NCI-H2081 (cell line): ENCODE results near the gene EPHB1.

ENCODE experiments used
- DNase-seq, 2 experiments: peaks; one replicate each; lab custom pipeline; 2025; lab: John Stamatoyannopoulos, UW

Gene EPHB1

DNA sequence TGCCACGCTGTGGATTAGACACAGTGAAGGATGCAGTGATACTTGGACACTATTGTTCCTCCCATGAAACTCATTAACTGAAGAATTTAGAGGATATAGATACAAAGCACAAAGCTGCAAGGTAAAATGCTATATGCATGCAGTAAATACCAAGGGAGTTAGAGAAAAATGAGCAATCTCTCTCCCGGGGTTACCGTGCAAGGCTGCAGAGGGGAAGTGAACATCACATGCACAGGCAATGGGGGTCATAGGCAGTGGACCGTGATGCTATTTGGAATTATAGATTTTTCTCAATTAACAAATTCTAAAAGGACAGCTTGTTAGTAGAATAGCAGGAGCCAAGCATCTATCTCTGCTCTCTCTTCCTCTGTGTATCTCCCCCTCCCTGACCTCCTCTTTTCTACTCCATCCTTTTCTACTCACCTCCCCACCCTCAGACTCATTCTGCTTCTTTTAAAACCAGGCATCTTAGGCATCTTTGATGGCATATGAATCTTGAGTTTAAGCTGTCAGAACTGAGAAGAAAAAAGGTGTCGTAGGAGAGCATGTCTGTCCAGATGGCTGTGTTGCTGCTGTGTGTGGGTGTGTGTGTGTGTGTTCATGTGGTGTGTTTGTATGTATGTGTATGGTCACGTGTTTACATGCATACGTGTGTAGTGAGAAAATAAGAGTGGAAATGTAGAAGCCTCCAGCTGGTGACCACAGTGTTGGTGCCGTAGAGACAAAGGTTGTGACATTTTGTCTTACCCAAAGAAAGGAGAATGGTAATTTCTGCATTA, 339.0 kb downstream of the EPHB1 start:
- no peak for DNase-seq

DNA sequence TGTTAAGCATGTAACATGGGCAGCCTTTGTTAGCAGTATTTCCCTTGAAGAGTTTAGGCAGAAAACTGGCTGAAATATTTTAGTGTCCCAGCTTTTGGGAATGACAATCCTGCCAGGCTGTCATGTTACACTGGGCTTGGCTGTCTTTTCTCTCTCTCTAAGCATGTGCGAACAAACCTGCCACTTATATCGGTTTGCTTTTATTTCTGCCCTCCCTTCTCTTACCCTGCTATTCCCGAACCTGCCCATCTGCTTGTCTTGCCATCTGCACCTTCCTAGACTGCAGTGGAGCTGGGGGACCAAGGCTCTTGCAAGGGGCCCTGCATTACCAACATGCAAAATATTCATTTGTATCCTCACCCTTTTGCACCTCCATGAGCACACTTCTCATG, 339.6 kb downstream of the EPHB1 start:
- no peak for DNase-seq

DNA sequence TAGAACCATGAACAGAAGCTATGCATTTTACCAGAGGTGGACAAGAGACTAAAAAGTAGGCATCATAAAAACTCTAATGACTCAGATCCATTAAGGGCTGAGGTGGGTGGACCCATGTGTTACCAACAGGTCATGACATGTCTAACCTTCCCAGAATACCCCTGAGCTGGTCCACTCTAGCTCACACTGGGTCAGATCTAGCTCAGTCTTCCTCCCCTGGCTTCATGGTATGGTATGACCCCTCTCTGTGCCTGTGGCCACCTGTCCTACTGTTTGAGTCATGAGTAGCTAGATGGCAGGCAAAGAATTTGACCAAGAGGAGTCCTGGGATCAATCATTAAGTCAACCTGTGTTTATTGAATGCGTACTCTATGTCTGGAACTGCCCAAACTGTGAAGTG, 340.4 kb downstream of the EPHB1 start:
- DNase-seq = no peak

DNA sequence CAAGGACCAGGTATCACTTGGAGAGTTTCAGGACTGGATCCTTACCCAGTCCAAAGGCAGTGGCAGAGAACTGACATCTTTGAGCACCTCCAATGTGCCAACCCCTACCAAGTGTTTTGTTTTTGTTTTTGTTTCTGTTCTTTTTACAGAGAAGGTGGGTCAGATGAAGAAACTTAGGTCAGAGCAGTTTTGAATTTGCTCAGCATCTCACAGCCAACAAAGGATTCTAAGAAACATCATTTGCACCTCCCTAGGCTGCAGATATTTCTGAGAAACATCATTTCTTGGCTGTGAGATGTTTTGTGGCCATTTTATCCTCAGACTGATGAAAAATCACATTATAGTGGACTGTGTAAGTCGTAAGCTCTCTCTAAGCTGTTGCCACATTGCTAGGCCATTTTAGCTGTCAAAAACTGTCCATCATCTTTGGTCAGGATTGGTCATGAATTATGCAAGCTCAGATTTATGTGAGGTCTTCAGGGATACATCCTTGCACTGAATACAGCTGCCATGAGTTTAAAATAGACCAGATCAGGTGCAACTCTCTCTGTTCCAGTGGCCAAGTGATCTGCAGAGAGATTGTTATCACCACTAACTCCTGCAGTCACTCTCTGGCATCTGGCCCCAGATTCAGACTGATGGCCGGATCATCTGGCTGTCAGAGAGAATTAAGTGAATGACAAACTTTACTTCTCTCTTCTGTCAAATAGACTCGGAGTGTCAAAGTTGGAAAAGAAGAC, 341.5 kb downstream of the EPHB1 start:
- DNase-seq = no peak

DNA sequence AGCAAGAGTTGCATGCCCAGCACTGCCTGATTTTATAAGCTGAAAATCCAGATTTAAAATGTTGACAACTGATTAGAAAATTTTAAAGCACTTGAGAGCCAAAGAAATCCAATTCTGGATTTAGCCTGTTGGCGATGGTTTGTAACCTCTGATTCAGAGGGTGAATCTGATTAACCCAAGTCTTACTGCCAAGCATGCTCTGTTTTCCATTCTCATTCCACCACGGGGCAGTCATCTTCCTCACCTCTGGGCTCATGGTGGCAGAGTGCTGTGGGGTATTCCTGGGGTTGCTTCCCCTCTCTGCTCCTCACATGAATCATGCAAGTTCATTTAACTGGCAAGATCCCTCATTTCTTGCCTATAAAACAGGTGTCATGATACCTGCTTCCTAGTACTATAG, 342.2 kb downstream of the EPHB1 start:
- no peak for DNase-seq

DNA sequence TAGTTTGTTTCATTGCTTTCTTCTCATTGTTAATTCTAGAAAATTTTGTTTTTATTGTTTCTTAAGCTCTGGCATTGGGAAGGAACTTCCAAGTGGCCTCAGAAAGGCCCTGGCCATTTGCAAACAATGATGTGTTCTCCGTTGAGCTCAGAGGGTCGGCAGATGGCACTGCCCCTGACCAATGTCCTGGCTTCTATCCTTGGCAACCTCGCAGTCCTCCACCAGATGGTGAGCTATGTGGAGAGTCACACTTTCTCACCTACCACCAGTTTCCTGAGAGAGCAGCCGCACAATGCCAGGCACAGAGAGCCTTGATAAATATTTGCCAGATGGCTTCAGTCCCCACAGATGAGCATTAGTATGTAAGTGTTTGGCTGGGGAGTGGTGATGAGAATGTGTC, 343.7 kb downstream of the EPHB1 start:
- DNase-seq = no peak

DNA sequence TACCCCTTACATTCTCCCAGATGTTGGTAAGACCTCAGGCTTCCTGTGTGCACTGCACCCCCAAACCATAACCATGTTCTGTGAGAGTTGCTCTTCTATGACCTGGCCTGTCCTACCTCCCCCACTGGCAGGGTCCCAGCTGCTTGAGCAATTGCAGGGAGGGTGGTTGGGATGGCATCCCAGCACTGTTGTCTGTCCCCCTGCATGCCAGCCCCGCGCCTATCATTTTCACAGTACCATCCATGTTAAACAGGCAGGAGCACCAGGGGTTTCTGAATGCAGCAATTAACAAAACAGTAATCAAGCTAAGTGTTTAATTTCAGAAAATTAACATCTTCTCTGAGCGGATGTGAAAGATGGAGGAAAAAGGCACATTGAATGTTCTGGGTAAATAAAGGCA, 345.5 kb downstream of the EPHB1 start:
- no peak for DNase-seq

DNA sequence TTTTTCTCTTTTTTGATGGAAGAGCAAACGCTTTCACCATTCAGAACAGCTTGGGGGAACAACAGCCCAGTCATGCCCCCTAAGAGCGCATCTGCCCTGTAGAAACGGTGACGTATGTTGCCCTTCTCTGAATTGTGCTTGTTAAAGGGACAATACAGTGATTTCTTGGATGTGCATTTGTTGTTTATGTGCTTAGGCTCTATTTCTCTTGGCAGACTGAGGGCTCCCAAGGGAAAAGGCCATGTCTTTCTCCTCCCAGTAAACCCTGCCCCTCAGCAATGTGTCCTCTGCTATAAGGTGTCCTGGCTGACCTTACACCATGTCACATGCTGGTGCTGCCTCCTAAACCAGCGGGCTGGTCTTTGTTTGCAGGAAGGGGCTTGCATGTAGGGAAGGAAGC, 346.1 kb downstream of the EPHB1 start:
- DNase-seq = no peak

DNA sequence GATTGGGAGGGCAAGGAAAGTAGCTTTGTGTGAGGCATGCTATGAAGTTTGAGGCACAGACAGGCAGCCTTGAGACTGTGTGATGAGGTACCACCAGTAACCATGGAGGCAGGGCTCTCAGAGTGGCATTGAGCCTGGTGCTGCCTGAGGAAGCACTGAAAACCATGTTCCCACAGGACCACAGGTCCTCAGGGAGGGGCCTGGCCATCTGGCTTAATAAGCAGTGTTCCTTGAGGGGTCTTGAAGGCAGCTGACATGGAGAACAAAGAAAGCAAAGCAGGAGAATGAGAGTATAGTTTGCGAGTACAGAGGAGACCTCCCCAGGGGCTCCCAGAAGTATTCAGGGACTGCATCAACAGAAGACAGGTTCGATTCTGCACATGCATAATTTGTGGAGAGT, 346.6 kb downstream of the EPHB1 start:
- no peak for DNase-seq

DNA sequence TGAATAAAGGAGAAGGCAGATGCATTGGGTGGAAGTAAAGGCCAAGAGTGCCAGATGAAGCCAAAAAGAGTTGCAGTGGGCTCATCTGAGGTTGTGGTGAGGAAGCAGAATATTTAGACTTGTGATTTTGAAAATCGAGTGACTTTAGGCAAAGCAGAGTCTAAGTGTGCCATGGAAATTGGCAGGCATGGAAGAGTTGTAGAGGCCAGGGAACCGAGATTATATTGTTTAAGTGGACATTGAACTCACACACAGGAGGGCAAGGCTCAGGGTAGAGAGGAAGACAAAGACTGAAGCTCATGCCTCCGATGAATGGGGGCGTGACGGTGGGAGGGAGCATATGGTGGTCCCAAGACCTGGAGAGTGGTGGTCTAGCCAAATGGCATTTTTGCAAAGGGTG, 347.5 kb downstream of the EPHB1 start:
- no peak for DNase-seq

DNA sequence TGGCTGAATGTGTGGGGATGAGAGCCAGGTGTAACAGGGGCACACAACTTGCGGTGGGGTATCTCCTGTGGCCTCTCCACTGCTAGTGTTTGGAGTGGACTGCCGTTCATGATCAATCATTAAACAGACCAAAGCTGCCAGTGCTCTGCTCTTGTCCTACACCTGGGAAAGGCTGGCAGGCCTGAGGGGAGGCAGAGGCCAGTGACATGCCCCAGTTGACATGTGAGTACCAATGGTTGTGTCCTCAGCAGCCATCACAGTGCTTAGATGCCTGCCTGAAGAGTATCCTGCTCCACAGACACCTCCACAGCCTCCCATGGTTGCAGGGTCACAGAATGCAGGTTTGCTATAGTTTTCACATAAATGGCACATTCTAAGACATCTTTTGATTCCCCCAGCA, 348.4 kb downstream of the EPHB1 start:
- DNase-seq = no peak

DNA sequence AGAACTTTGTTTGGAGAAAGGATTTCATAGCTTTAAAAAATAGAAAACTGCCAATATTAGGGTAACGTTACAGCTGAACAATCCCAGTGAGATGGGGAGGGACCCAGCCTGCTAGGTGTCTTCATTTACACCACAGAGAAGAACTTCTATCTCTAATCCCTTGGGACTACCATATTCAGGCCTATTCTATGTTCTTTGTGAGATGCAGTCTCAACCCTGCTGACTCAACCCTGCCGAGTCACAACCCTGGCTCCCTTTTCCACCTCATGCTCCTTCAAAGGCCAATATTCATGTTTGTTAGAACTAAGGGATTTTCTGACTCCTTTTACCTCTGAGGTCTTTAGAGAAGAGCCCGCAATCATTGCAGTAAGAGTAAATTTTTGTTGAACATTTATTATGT, 350.5 kb downstream of the EPHB1 start:
- DNase-seq = no peak

DNA sequence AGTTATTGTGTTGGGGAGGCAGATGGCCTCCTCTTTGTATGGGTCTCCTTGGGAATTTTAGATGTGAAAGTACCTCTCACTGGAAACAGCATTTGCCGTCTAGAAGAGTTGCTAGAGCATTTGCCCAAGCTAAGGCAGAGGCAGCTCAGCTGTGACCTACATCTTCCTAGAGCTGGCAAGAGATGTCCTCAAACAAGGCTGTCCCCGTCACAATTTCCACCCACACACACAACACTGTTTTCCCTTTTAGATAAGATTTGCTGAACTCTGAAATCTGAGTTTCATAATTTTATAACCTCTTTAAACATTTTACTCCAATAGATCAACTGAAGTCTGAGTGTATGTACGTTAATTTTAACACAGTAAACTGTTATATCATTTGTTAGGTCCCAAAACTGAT, 352.6 kb downstream of the EPHB1 start:
- DNase-seq = no peak

DNA sequence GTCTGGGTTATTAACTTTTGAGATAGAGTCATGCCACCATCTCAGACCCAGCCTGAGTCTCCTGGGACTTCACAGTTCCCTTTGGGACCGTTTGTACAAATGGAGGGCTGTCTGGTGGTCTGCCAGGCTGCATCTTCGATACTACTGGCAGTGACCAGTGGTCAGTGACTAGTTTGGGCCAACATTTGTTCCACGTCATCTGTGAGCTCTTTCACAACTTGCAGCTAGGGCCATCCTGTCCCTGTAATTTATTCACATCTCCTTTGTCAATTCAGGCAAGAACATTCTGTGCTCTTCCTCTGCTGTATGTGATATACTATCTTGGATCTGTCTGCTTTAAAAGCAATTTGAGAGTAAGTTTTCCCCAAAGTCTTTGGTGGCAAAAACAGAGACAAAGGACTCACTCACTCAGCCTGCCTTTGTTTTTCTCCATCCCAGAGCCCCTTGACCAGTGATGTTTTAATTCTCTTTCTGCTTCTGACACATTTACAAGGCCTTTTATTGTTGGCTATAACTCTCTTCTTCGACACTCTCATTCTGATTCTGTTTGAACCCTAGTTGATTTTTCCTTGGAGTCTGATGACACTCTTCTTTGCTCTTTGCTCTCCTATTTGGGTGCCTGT, 353.4 kb downstream of the EPHB1 start:
- no peak for DNase-seq

DNA sequence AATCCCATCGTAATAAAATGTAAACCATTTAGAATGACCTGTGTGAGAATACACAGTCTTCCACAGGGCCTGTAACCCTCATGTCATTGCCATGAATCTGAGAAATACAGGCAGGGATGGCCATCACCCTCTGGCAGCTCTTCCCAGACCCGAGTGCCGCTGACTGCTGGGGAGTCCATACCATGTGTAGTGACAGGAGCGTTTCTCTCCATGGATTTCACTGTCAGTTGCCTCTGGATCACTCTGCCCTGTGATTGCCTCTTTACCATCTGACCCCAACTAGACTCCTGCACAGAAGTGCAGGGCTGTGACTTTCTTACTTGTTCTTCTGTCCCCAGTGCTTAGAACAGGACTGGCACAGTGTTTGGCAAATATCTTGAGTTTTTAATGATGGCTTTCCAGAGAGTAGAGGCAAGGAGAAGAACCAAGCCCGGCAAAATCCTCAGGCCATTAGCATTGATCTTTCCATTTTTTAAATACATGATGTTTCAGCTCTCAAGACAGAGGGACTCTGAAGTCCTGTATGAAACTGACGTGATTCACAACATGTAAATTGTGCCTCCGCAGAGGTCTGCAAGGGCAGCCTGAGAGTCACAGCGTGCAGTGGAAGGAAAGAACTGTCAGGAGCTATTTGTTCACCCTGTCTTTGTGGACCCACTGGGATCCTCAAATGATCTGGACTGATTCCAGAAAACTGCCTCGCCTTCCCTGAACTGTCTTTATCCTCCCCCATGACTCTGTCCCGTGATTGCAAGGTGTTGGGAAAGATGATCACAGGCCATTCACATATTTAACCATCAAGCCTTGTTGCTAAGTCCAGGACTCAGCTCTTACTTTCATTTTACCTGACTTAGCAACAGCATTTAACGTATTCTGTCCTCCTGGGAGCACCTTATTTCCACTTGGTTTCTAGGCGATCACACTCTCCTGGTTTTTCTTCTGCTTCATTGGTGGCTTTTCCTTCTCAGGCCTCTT, 354.9 kb downstream of the EPHB1 start:
- DNase-seq = no peak

DNA sequence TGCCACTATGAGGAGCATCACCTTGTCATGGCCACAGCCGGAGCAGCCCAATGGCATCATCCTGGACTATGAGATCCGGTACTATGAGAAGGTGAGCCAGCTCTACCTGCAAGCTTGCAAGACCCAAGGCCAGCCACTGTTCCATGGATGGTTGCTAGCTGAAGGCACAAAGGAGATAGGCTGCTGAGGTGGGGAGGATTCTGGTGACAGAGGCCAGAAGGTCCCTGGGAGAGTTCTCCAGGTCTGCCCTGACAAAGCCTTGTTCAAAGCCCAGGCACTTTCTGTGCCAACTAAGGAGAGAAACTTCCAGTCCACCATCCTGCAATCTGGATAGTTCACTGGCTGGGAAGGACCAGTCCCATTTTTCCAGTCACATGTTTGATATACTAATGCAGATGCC, 359.1 kb downstream of the EPHB1 start:
- no peak for DNase-seq

DNA sequence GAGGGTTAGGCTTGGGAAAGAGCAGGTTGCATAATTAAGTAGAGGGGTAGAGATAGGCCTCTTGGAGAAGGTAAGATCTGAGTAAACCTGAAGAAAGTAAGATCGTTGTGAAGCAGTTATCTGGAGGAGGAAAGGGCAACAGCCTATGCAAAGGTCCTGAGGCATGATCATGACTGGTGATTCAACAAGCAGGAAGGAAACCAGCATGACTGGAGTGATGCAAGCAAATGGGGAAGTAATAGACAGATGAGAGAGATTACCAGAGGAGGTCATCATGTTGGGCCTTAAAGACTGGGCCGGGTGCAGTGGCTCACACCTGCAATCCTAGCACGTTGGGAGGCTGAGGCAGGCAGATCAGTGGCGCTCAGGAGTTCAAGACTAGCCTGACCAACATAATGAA, 360.2 kb downstream of the EPHB1 start:
- no peak for DNase-seq

DNA sequence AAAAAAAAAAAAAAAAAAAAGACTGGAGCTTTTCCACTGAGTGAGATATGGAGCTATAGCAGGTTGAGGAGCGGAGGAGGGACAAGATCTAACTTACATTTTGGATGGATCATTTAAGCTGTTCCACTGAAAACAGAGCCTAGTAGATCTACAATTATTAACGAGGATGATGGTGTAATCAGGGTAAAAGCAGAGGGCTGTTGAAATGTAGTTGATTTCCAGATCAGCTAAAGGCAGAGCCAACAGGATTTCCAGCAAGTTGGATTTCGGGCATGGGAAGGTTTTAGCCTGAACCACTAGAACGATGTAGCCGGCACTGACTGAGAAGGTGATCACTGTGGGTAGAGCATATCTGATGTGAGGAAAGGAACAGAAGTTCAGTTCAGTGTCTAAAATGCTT, 360.7 kb downstream of the EPHB1 start:
- no peak for DNase-seq

DNA sequence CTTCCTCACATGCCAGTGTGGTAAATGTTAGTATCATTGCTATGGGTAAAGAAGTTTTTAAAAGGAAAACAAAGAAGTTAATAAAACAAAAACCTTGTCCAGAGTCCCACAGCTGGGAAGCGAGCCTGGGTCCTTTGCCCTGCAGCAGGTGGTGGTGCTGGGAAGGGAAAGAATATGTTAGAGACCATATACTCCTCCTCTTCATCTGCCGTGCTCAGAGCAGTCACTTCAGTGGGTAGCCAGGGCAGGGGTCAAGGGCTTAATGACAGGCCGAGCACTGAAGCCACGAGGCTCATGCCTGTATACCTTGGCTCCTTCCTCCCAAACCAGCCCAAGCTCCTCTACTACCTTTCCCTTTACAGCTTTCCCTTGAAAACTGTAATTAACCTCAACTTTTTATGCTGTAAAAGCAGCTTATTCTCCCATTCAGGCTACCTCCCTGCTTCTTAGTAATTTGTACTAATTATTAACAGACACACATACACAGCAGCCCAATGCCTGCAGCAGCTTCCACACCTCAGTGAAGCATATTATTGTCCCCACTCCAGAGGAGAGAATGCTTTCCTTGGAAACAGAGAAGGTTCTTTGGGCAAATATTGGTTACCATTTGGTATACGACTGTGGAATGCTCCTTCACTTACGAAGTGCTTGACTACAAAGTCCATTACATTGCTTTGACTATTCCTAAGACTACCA, 362.1 kb downstream of the EPHB1 start:
- no peak for DNase-seq

DNA sequence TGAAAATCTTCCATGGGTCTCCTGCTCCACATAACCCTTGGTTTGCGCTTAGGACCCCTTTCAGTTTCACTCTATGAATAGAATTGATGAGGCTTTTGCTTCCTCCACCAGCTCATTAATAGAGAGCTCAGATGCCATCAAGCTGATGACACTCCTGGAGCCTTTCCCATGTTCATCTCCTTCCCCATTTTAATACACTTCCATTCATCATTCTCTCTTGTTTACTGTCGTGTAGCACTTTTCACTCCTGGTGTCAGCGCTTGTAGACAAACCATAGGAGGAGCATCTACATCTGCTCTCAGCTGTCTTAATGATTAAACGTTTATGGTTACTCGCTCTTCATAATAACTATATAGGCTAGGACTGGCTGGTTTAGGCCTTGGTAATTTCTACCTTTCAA, 363.5 kb downstream of the EPHB1 start:
- DNase-seq = peak in 1 of 2 experiments; percentile 7

DNA sequence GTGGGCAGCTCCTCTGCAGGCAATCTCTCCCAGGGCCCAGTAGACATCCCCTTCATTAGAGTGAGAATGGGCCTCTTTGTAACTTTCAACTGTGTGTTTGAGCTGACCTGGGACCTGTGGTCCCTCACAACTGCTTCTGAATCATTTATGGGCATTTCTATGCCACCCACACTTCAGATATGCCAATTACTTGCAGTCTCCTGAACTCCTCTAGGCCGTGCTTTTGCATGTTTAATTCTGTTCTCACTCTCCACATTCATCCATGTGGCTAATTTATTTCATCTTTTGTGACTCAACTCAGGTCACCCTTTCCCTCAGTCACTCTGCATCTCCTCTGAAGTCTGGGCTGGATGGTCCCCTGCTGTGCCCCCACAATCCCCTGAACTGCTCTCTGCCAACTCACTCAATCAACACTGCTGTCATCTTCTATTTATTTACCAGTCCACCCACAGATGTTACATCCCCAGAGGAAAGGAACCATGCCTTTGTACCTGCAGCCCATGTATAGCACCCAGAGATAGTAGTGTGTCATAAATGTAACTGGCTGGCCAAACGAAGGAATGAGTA, 364.7 kb downstream of the EPHB1 start:
- DNase-seq = peak in 1 of 2 experiments; percentile 11
